ENCODE results near the gene ARHGAP8.

GRCh38 chr22:44739024-44739423 is 13.4 kb upstream of the ARHGAP8 start:
- no peak for TF ChIP-seq POLR2A (IDR thresholded peaks at IDR 0.05)
- TF ChIP-seq CTCF (IDR thresholded peaks at IDR 0.05) = no peak

All from body of pancreas (tissue), 4 donors.